LNCaP clone FGC (cell line): ENCODE measurements around the gene CAMKV.
A peak's percentile ranks its signal among the peaks of the same experiment; 100 is the strongest.
"Not testable (repeated sequence)": the region's sequence is repeated elsewhere in the genome, so short reads cannot be mapped to it uniquely, and the experiment has no call there.

ENCODE experiments used
- DNase-seq: peaks from one replicate; pipeline ENCODE4 v3.0.0-alpha.2; 2011; ENCODE audit warnings: low read depth
- H3K4me3 ChIP-seq: 2 replicates; pipeline ENCODE4 v1.5.1; 2011; ENCODE audit warnings: mild to moderate bottlenecking, low read depth, low read length, control low read depth
- TF ChIP-seq, protein P1 (sequence below): IDR thresholded peaks from 2 replicates; pipeline ENCODE4 v1.5.1; 2012; ENCODE audit warnings: mild to moderate bottlenecking; ENCODE audit not compliant: control insufficient read depth, insufficient read depth; ENCODE audit errors: extremely low read depth

The CAMKV gene, protein sequence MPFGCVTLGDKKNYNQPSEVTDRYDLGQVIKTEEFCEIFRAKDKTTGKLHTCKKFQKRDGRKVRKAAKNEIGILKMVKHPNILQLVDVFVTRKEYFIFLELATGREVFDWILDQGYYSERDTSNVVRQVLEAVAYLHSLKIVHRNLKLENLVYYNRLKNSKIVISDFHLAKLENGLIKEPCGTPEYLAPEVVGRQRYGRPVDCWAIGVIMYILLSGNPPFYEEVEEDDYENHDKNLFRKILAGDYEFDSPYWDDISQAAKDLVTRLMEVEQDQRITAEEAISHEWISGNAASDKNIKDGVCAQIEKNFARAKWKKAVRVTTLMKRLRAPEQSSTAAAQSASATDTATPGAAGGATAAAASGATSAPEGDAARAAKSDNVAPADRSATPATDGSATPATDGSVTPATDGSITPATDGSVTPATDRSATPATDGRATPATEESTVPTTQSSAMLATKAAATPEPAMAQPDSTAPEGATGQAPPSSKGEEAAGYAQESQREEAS

DNA sequence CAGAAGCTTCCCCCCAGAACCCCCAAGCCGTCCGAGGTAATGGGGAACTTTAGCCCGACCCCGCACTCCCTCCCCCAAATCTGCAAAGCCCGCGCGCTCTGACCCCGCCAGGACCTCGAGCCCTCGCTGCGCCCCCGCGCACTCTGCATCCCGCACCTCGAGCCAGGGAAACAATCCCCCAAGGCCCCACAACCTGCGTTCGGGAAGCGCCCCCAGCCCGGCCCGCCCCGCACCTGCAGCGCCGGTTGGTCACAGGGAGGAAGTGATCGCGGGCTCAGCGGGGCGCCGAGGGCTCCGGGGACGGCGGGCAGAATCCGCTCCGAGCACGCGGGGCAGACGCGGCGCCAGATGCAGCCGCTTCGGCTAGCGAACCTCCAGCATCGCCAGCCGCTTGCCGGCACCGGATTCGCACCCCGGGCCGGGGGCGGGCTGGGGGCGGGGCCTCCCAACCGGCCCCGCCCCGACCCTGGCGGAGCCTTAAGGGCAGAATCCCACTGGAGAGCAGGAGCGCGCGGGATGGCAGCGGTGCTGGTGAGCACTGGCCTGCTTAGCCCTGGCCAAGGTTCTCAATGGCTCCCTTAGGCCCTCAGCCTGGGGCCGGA is at the start of gene CAMKV:
Gene CAMKV, minus strand, starts transcription at position 382 of the 602 bp plus-strand sequence. CDS start 7,518 bp downstream, outside the sequence.
- TF ChIP-seq, protein P1, sequence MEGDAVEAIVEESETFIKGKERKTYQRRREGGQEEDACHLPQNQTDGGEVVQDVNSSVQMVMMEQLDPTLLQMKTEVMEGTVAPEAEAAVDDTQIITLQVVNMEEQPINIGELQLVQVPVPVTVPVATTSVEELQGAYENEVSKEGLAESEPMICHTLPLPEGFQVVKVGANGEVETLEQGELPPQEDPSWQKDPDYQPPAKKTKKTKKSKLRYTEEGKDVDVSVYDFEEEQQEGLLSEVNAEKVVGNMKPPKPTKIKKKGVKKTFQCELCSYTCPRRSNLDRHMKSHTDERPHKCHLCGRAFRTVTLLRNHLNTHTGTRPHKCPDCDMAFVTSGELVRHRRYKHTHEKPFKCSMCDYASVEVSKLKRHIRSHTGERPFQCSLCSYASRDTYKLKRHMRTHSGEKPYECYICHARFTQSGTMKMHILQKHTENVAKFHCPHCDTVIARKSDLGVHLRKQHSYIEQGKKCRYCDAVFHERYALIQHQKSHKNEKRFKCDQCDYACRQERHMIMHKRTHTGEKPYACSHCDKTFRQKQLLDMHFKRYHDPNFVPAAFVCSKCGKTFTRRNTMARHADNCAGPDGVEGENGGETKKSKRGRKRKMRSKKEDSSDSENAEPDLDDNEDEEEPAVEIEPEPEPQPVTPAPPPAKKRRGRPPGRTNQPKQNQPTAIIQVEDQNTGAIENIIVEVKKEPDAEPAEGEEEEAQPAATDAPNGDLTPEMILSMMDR, result no peak
- DNase-seq, result no peak
- H3K4me3 ChIP-seq, result peak within 1 kb of the TSS; percentile 21

DNA sequence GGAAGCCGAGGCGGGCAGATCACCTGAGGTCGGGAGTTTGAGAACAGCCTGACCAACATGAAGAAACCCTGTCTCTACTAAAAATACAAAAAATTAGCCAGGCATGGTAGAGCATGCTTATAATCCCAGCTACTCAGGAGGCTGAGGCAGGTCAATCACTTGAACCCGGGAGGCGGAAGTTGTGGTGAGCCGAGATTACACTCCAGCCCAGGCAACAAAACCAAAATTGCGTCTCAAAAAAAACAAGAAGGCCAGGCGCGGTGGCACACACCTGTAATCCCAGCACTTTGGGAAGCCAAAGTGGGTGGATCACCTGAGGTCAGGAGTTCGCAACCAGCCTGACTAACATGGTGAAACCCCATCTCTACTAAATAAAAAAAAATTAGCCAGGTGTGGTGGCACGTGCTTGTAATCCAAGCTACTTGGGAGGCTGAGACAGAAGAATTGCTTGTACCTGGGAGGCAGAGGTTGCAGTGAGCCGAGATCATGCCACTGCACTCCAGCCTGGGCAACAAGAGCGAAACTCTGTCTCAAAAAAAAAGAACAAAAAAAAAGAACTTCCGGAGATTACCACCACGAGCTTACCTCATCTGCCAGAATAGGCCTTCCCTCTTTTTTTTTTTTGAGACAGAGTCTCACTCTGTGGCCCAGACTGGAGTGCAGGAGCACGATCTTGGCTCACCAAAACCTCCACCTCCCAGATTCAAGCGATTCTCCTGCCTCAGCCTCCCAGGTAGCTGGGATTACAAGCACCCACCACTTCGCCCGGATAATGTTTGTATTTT is 48.3 kb upstream of the CAMKV start:
- not testable (repeated sequence) for H3K4me3 ChIP-seq, DNase-seq

DNA sequence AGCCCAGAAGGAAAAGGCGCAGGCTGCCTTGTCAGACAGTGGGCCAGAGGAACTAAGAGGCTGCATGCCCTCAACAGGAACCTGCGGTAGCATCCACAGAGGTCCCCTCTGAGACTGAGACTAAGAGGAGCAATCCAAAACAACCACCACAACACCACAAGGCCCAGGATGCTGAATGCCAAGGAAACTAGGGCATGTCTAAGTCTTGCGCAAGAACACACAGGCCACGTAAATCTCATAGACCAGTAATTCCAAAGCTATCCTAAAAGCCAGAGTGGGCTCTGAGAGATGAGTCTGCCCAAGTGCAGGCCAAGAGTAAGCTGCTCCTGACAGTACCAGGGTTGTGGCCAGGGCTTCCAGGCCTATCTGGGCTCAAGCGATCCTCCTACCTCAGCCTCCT is 47.0 kb upstream of the CAMKV start:
- TF ChIP-seq, protein P1, result no peak
- DNase-seq, result no peak
- H3K4me3 ChIP-seq, result no peak overlapping the region

DNA sequence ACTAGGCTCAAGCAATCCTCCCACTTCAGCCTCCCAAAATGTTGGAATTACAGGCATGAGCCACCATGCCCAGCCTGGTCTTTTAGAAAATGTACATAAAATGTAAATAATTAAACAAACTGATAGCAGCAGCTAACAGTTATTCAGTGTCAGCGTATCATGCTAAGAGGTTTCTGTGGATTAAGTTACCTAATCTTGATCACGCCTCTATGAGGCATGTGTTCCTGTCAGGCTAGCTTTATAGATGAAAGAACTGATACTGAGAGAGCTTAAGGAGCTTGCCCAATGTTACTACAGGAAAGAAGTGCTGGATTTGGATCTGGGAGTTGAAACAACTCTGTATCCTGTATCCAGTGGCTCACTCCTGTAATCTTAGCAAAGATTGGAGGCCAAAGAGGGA is 45.2 kb upstream of the CAMKV start:
- no peak for DNase-seq
- H3K4me3 ChIP-seq, result no peak overlapping the region
- TF ChIP-seq, protein P1, result no peak

DNA sequence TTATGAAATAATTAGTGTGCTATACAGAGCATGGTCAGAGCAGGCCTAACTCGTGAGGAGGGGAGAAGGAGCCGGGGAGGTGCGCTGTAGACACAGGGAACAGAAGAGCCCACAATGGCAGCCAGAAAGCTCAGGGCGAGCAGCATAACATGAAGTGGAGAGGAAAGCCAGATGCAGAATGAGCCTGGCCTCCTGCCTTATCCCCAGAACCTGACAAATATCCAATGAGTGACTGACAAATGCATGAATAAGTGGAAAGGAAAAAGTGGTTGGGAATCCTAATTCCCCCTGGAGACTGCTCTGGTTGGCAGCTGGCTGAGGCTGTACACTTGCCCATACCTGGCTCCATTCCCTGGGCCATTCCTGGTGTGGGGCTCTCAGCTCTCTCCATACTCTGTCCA is 43.2 kb upstream of the CAMKV start:
- H3K4me3 ChIP-seq, result no peak overlapping the region
- DNase-seq, result no peak
- TF ChIP-seq, protein P1, result no peak

DNA sequence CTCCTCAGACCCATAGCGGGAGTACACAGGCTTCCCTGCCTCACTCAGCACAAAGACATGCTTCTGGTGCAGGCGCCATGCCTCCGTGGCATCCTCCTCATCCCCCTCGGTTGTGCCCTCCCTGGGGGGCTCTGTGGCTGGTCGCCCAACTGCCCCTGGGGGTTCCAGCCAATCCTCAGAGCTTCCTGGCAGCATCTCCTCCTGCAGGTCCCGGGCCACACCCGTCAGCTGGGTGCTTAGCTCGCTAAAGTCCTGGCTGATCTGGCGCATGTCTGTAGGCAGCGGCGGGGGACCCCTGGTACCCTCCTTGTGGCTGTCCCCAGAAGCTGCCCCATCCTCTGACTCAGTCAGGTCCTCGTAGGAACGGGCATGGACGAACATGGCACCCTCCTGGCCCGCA is 41.9 kb upstream of the CAMKV start:
- no peak for DNase-seq
- no peak overlapping the region for H3K4me3 ChIP-seq
- TF ChIP-seq, protein P1, result no peak

DNA sequence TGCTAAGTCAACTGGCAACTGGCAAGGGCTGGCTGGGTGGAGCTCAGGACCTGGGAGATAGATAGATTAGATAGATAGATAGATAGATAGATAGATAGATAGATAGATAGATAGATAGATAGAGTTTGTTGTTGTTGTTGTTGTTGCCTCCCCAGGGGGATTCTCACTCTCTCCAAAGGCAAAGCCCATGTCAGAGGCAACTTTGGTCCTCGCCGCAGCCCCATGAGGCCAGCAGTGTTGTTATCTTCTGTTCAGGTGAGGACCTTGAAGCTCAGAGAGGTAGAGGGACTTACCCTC is 41.4 kb upstream of the CAMKV start:
- no peak overlapping the region for H3K4me3 ChIP-seq
- TF ChIP-seq, protein P1, result no peak
- DNase-seq, result no peak
